Measurements from ENCODE around the gene SYNJ2BP. TPM values are rescaled to one million over a fixed set of nuclear protein-coding genes. Genes with fewer than 3 reads are reported as not detected.

The SYNJ2BP gene
- polyA plus RNA-seq, 3 donors: 4.9 to 17.5 (median 12.6) TPM

DNA sequence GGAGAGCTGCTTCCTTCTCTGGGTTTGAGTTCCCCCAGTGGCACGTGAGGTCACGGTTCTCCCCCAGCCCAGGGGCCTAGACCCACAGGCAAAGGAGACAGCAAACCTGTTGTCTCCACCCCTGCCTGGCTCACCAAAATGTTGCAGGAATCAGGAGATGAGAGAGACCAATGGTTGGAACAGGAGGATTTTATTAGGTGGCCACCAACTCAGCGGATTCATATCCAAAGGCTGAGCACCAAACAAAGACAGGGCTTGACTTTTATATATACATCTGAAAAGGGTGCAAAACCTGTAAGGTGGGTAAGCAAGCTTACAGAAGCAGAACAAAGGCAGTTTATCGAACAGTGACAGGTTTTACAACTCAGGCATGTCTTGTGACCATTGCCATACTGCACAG, 25.9 kb upstream of the SYNJ2BP start:
- H3K4me3 Mint-ChIP-seq: no peak overlapping the region
- peaks cover 0 to 2% (median 2%) of the 10 kb centered on the region in 3 donors for H3K27me3 Mint-ChIP-seq (ENCODE audit: low read depth in 3 of 3)
- WGBS (ENCODE audit: insufficient coverage): 82% methylated on average over 4 of the region's 4 CpGs

DNA sequence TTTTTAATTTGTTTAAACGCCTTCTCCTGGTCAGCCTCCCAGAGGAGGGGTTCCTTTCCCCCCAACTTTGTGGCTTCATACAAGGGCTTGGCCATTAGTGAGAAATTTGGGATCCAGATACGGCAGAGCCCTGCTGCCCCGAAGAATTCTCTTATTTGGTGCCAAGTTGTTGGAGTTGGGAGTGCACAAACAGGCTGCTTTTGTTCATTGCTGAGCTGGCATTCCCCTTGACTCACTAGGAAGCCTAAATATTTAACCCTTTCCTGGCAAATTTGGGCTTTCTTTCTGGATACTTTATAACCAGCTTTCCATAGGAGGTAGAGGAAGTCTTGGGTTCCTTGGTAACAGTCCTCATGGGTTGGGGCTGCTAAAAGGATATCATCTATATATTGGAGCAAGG, 24.8 kb upstream of the SYNJ2BP start:
- no peak overlapping the region for H3K9ac ChIP-seq (ENCODE audit: insufficient read depth, low read length, poor library complexity, severe bottlenecking)
- H3K27ac ChIP-seq (ENCODE audit: low read depth in 1 of 2, low read length in 2 of 2): no peak overlapping the region
- no peaks in the 10 kb centered on the region for H3K36me3 ChIP-seq (replicated peaks in 1 of 2; ENCODE audit: control insufficient read depth in 1 of 2, insufficient read depth in 2 of 2, low read length in 2 of 2)
- no peaks in the 10 kb centered on the region for H4K20me1 ChIP-seq (ENCODE audit: insufficient read depth, low read length)
- no peak overlapping the region for H2AFZ ChIP-seq (ENCODE audit: insufficient read depth, low read depth, low read length, poor library complexity, severe bottlenecking)
- Mint-ChIP-seq H3K4me3 (no peak overlapping the region), H3K9me3 (peaks cover 26 to 85% (median 75%) of the 10 kb centered on the region in 7 donors), H3K36me3 (no peaks in the 10 kb centered on the region), H3K27me3 (ENCODE audit: low read depth in 3 of 3) (peaks cover 0 to 4% (median 0%) of the 10 kb centered on the region in 3 donors), H3K27ac (no peak overlapping the region), H3K4me1 (no peaks in the 10 kb centered on the region)
- no peaks in the 10 kb centered on the region for H3K4me1 ChIP-seq (ENCODE audit: control insufficient read depth in 1 of 2, insufficient read depth in 2 of 2, low read length in 2 of 2)
- H3K9me3 ChIP-seq (replicated peaks in 1 of 2; ENCODE audit: control insufficient read depth in 1 of 2, insufficient read depth in 1 of 2, low read length in 2 of 2): peaks cover 71 to 81% of the 10 kb centered on the region in 2 donors
- TF ChIP-seq CTCF (IDR thresholded peaks at IDR 0.05): no peak
- WGBS (ENCODE audit: insufficient coverage): no CpG with 5 or more reads among the region's 3 CpGs
- no peak overlapping the region for H3K4me2 ChIP-seq (replicated peaks; ENCODE audit: extremely low read depth, low read length, poor library complexity, severe bottlenecking)
- H3K27me3 ChIP-seq (ENCODE audit: control insufficient read depth in 2 of 2, insufficient read depth in 2 of 2, low read length in 2 of 2): no peaks in the 10 kb centered on the region
- H3K79me2 ChIP-seq (ENCODE audit: insufficient read depth, low read length): no peaks in the 10 kb centered on the region
- intact Hi-C loops (cut with micrococcal nuclease): no loop called here
- DNase-seq: no peak
- no peak overlapping the region for H3K4me3 ChIP-seq (replicated peaks in 1 of 3; ENCODE audit: low read depth in 2 of 3, low read length in 3 of 3)

More for the DNA sequence above, 25.9 kb upstream of the SYNJ2BP start:
- intact Hi-C loops (cut with micrococcal nuclease): no loop called here
- Mint-ChIP-seq H3K9me3 (peaks cover 33 to 80% (median 71%) of the 10 kb centered on the region in 7 donors), H3K4me1 (no peaks in the 10 kb centered on the region), H3K27ac (no peak overlapping the region), H3K36me3 (no peaks in the 10 kb centered on the region)
- H3K79me2 ChIP-seq (ENCODE audit: insufficient read depth, low read length): no peaks in the 10 kb centered on the region
- H3K27me3 ChIP-seq (ENCODE audit: control insufficient read depth in 2 of 2, insufficient read depth in 2 of 2, low read length in 2 of 2): no peaks in the 10 kb centered on the region
- H4K20me1 ChIP-seq (ENCODE audit: insufficient read depth, low read length): no peaks in the 10 kb centered on the region
- peaks cover 65 to 73% of the 10 kb centered on the region in 2 donors for H3K9me3 ChIP-seq (replicated peaks in 1 of 2; ENCODE audit: control insufficient read depth in 1 of 2, insufficient read depth in 1 of 2, low read length in 2 of 2)
- no peak for TF ChIP-seq CTCF (IDR thresholded peaks at IDR 0.05)
- no peak overlapping the region for H3K9ac ChIP-seq (ENCODE audit: insufficient read depth, low read length, poor library complexity, severe bottlenecking)
- no peak for DNase-seq
- H3K4me3 ChIP-seq (replicated peaks in 1 of 3; ENCODE audit: low read depth in 2 of 3, low read length in 3 of 3): no peak overlapping the region
- no peaks in the 10 kb centered on the region for H3K4me1 ChIP-seq (ENCODE audit: control insufficient read depth in 1 of 2, insufficient read depth in 2 of 2, low read length in 2 of 2)
- no peak overlapping the region for H3K4me2 ChIP-seq (replicated peaks; ENCODE audit: extremely low read depth, low read length, poor library complexity, severe bottlenecking)
- H3K27ac ChIP-seq (ENCODE audit: low read depth in 1 of 2, low read length in 2 of 2): no peak overlapping the region
- H3K36me3 ChIP-seq (replicated peaks in 1 of 2; ENCODE audit: control insufficient read depth in 1 of 2, insufficient read depth in 2 of 2, low read length in 2 of 2): no peaks in the 10 kb centered on the region
- H2AFZ ChIP-seq (ENCODE audit: insufficient read depth, low read depth, low read length, poor library complexity, severe bottlenecking): no peak overlapping the region
